HS-27A (cell line): ENCODE data around the gene RFPL2.
"Not testable (repeated sequence)": the region's sequence is repeated elsewhere in the genome, so short reads cannot be mapped to it uniquely, and the experiment has no call there.

ENCODE experiments used
- DNase-seq: peaks from one replicate; pipeline ENCODE4 v3.0.0-alpha.2; 2012; ENCODE audit warnings: low read depth, missing footprints

RFPL2 gene

GRCh38 chr22:32164075-32164860, 40.6 kb downstream of the RFPL2 start:
- no peak for DNase-seq

DNA sequence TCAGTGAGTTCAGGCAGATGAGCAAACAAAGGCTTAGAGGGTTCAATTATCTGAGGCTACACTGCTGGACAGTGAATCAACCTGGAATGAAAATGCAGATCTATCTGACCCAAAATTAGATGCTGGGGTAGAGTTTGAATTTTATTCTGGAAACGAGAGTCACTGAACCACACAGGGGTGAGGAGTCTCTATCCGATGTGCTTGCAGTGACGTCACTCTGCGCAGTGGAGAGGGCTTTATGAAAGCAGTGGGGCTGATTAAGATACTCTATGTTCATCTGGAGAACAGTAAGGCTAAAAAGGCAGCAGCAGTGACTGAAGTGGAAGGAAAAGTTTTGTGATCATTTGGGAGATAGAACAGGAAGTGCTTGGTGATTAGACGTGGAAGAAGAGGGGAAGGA, 44.5 kb downstream of the RFPL2 start:
- DNase-seq: not testable (repeated sequence)

DNA sequence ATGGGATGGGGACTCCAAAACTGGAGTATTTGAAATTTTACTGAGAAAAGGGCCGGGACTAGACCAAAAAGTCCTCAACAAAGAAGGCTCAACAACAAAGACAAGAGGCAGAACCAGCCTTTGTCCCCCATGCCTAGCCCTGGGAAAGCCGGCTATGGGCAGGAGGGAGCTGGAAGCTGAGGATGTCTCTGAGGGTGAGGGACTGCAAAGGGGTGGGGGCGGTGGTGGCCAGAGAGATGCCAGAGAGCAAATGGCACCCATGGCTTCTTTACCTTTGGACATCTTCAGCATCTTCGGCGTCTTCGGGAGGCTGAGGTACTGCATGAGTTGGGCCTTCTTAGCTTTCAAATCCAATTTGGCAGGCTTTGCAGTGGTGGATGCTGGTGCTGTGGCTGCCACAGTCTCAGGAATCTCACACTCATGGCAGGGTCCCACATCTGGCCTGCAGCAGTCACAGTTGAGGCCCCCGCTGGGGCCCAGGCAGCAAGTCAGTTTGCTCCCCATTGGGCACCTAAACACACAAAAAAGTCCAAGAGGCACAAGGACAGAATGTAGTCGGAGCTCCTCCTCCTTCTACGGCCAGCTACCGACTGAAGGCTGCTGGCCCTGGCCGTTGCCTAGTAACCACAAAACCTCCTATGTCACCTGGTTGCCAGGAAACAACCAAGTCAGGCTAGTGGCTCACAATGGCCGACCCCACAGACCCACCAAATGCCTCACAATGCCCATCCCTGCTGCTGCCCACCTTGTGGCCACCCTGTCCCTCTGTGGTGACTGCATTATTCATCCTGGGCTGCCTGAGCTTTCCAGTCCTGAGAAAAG, 46.0 kb downstream of the RFPL2 start, which contains the start of gene C22orf42:
Gene C22orf42, minus strand, starts transcription at position 592 of the 822 bp plus-strand sequence. Its CDS starts 88 bp downstream, at position 504.
- no peak for DNase-seq

- not testable (repeated sequence) for DNase-seq
Observed at GRCh38 chr22:32157632-32158031, 47.2 kb downstream of the RFPL2 start.

- not testable (repeated sequence) for DNase-seq
Observed at GRCh38 chr22:32154727-32155126, 50.1 kb downstream of the RFPL2 start.

- DNase-seq: not testable (repeated sequence)
Observed at GRCh38 chr22:32151641-32152040, 53.2 kb downstream of the RFPL2 start.

DNA sequence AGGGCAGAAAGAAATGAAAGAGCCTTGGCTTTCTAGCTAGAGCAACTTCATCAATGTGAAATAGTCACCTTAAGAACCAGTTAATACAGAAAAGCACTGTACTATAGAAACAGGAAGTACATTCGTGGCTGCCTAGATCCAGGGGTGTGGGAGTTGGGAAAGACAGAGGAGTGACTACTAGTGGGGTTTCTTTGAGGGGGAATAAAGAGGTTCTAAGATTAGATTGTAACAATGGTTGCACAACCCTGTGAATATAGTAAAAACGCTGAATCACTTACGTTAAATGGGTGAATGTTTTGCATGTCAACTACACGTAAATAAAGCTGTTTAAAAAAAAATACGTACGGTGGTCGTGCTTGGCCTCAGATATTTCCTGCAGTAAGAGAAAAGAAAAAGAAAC, 54.2 kb downstream of the RFPL2 start:
- not testable (repeated sequence) for DNase-seq

DNA sequence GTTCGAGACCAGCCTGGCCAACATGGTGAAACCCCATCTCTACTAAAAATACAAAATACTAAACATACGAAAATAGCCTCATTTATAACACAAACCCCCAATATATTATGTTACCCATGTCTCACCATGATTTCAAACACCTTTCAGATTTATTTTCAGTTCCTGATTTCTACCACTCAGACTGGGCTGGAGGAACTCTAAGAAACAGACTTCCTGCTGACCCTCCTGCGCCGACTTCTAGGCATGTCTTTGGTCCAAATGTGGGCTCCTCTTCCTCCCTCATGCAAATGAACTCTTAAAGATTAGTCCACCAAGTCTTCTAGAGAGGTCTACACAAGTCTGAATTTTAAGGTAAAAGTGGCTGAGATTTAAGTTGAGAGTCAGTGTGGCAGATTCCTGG, 56.5 kb downstream of the RFPL2 start:
- DNase-seq: not testable (repeated sequence)

- not testable (repeated sequence) for DNase-seq
Observed at GRCh38 chr22:32147128-32147527, 57.7 kb downstream of the RFPL2 start.

DNA sequence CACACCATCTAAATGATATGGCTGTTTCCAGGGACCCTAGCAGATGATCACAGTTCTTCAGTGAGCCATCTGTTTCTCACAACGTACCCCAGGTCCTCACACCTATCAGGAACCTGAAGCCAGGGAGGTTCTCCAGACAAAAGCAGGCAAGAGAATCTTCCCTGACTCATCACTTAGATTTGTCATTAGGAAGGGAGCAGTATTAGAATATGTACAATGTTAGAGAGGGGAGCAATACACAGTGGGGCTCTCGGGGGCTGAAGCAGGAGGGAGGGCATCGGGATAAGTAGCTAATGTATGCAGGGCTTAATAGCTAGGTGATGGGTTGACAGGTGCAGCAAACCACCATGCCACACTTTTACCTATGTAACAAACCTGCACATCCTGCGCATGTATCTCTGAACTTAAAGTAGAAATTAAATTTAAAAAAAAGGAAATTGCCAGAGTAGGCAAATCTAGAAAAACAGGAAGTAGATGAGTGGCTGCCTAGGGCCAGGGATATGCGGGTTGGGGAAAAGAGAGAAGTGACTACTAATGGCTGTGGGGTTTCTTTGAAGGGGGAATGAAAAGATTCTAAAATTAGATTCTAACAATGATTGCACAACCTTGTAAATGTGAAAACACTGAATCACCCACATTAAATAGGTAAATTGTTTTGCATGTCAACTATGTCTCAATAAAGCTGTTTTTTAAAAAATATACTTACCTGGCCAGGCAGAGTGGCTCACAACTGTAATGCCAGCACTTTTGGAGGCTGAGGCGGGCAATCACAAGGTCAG, 60.2 kb downstream of the RFPL2 start:
- no peak for DNase-seq

- DNase-seq: no peak
Observed at GRCh38 chr22:32142600-32142999, 62.3 kb downstream of the RFPL2 start.

DNA sequence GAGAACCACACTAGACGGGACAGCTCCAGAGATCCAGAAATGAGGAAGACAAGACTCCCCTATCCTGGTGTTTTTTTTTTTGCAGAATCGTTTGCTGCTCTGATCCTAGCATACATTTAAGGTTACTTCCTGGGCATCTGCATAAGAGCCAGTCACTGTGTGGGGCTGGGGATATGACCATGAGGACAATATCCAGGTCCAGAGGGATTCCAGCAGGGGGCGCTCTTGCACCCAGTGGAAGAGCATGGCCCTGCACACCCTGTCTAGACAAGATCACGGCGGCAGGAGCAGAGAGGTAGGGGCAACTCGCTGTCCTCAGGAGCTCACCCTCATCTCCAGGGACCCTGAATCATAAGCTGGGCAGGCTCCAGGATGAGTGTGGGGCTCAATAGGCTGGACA, 64.2 kb downstream of the RFPL2 start:
- not testable (repeated sequence) for DNase-seq
